ENCODE measurements around the gene DSCAML1.
"Not testable (repeated sequence)": the region's sequence is repeated elsewhere in the genome, so short reads cannot be mapped to it uniquely, and the experiment has no call there.

Gene DSCAML1

GRCh38 chr11:117468888-117469287 is 328.1 kb downstream of the DSCAML1 start:
- no peak for DNase-seq (ENCODE audit: low read depth in 3 of 3)

- no peak for DNase-seq (ENCODE audit: low read depth in 3 of 3)
Measured at GRCh38 chr11:117467770-117468169, 329.2 kb downstream of the DSCAML1 start.

GRCh38 chr11:117466966-117467365 is 330.1 kb downstream of the DSCAML1 start:
- no peak for DNase-seq (ENCODE audit: low read depth in 3 of 3)

GRCh38 chr11:117465236-117465997 is 331.6 kb downstream of the DSCAML1 start:
- no peak for DNase-seq (ENCODE audit: low read depth in 3 of 3)

- DNase-seq (ENCODE audit: low read depth in 3 of 3), result no peak
Measured at GRCh38 chr11:117464778-117465177, 332.2 kb downstream of the DSCAML1 start.

GRCh38 chr11:117462864-117463247 is 334.2 kb downstream of the DSCAML1 start:
- no peak for DNase-seq (ENCODE audit: low read depth in 3 of 3)

GRCh38 chr11:117462183-117462863 is 334.7 kb downstream of the DSCAML1 start:
- no peak for DNase-seq (ENCODE audit: low read depth in 3 of 3)

GRCh38 chr11:117461396-117462182 is 335.4 kb downstream of the DSCAML1 start:
- DNase-seq (ENCODE audit: low read depth in 3 of 3), result no peak

GRCh38 chr11:117459979-117460300 is 337.1 kb downstream of the DSCAML1 start:
- DNase-seq (ENCODE audit: low read depth in 3 of 3), result no peak

- no peak for DNase-seq (ENCODE audit: low read depth in 3 of 3)
Measured at GRCh38 chr11:117459123-117459978, 337.7 kb downstream of the DSCAML1 start.

- DNase-seq (ENCODE audit: low read depth in 3 of 3), result peak in 2 of 3 donors; percentile 21 to 25
Measured at GRCh38 chr11:117458275-117459122, 338.5 kb downstream of the DSCAML1 start.

GRCh38 chr11:117457835-117458234 is 339.2 kb downstream of the DSCAML1 start:
- no peak for DNase-seq (ENCODE audit: low read depth in 3 of 3)

GRCh38 chr11:117457031-117457785 is 339.8 kb downstream of the DSCAML1 start:
- no peak for DNase-seq (ENCODE audit: low read depth in 3 of 3)

GRCh38 chr11:117456721-117457029 is 340.3 kb downstream of the DSCAML1 start:
- DNase-seq (ENCODE audit: low read depth in 3 of 3), result not testable (repeated sequence)

- peak; percentile 11 to 32 (median 24) for DNase-seq (ENCODE audit: low read depth in 3 of 3)
Measured at GRCh38 chr11:117456027-117456720, 340.8 kb downstream of the DSCAML1 start.

GRCh38 chr11:117454564-117454917 is 342.5 kb downstream of the DSCAML1 start:
- no peak for DNase-seq (ENCODE audit: low read depth in 3 of 3)

- DNase-seq (ENCODE audit: low read depth in 3 of 3), result no peak
Measured at GRCh38 chr11:117453886-117454563, 343.0 kb downstream of the DSCAML1 start.

- DNase-seq (ENCODE audit: low read depth in 3 of 3), result no peak
Measured at GRCh38 chr11:117449111-117449693, 347.8 kb downstream of the DSCAML1 start.

All from stimulated activated CD4-positive, alpha-beta T cell treated with anti-CD3 and anti-CD28 coated beads, TNF-alpha, amount 100 ng/mL, for 48 hours (primary cell).